ENCODE data around the gene SPAG6.

Gene SPAG6

GRCh38 chr10:22426653-22427052 lies 81.4 kb downstream of the SPAG6 start:
- Histone ChIP-seq H3K27me3 (ENCODE audit: insufficient read depth, low read length) (peaks cover 8% of the 10 kb centered on the region; the same call in 1 of the 2 replicates), H3K4me3 (ENCODE audit: low read length) (no peak overlapping the region), H3K9ac (ENCODE audit: low read depth, low read length) (no peak overlapping the region), H3K4me1 (ENCODE audit: insufficient read depth, low read length) (peaks cover 34% of the 10 kb centered on the region), H3K9me3 (ENCODE audit: insufficient read depth, low read depth, low read length) (no peaks in the 10 kb centered on the region), H3K27ac (ENCODE audit: low read depth, low read length) (no peak overlapping the region), H3K36me3 (ENCODE audit: insufficient read depth, low read length) (no peaks in the 10 kb centered on the region)
- 92% methylated on average over 5 of the region's 5 CpGs for WGBS

GRCh38 chr10:22427101-22427500 lies 81.8 kb downstream of the SPAG6 start:
- Histone ChIP-seq H3K27me3 (ENCODE audit: insufficient read depth, low read length) (peaks cover 8% of the 10 kb centered on the region; the same call in 1 of the 2 replicates), H3K9ac (ENCODE audit: low read depth, low read length) (no peak overlapping the region), H3K27ac (ENCODE audit: low read depth, low read length) (no peak overlapping the region), H3K9me3 (ENCODE audit: insufficient read depth, low read depth, low read length) (no peaks in the 10 kb centered on the region), H3K4me3 (ENCODE audit: low read length) (no peak overlapping the region), H3K4me1 (ENCODE audit: insufficient read depth, low read length) (peaks cover 34% of the 10 kb centered on the region), H3K36me3 (ENCODE audit: insufficient read depth, low read length) (no peaks in the 10 kb centered on the region)
- 33% methylated on average over 2 of the region's 3 CpGs for WGBS

- no peak overlapping the region for H3K9ac ChIP-seq (ENCODE audit: low read depth, low read length)
These were observed 82.7 kb downstream of the SPAG6 start for GRCh38 chr10:22427890-22428571.

GRCh38 chr10:22429146-22429545 lies 83.8 kb downstream of the SPAG6 start:
- H3K27me3 ChIP-seq (ENCODE audit: insufficient read depth, low read length) = peaks cover 8% of the 10 kb centered on the region; the same call in 1 of the 2 replicates
- no peak overlapping the region for H3K4me3 ChIP-seq (ENCODE audit: low read length)
- no peak overlapping the region for H3K27ac ChIP-seq (ENCODE audit: low read depth, low read length)
- no peaks in the 10 kb centered on the region for H3K9me3 ChIP-seq (ENCODE audit: insufficient read depth, low read depth, low read length)
- no peak overlapping the region for H3K9ac ChIP-seq (ENCODE audit: low read depth, low read length)
- peaks cover 39% of the 10 kb centered on the region for H3K4me1 ChIP-seq (ENCODE audit: insufficient read depth, low read length)
- WGBS = 76% methylated on average over 2 of the region's 3 CpGs
- H3K36me3 ChIP-seq (ENCODE audit: insufficient read depth, low read length) = no peaks in the 10 kb centered on the region

More at GRCh38 chr10:22427890-22428571, 82.7 kb downstream of the SPAG6 start:
- 37% methylated on average over 6 of the region's 6 CpGs for WGBS
- Histone ChIP-seq H3K4me1 (ENCODE audit: insufficient read depth, low read length) (peaks cover 34% of the 10 kb centered on the region), H3K9me3 (ENCODE audit: insufficient read depth, low read depth, low read length) (no peaks in the 10 kb centered on the region), H3K27me3 (ENCODE audit: insufficient read depth, low read length) (peaks cover 8% of the 10 kb centered on the region; the same call in 1 of the 2 replicates), H3K27ac (ENCODE audit: low read depth, low read length) (no peak overlapping the region), H3K36me3 (ENCODE audit: insufficient read depth, low read length) (no peaks in the 10 kb centered on the region), H3K4me3 (ENCODE audit: low read length) (no peak overlapping the region)

GRCh38 chr10:22429981-22430421 lies 84.7 kb downstream of the SPAG6 start:
- 63% methylated on average over 7 of the region's 8 CpGs for WGBS

GRCh38 chr10:22433875-22434274 lies 88.6 kb downstream of the SPAG6 start:
- no peak overlapping the region for H3K4me3 ChIP-seq (ENCODE audit: low read length)
- no peaks in the 10 kb centered on the region for H3K9me3 ChIP-seq (ENCODE audit: insufficient read depth, low read depth, low read length)
- 62% methylated on average over 2 of the region's 2 CpGs for WGBS
- no peak overlapping the region for H3K27ac ChIP-seq (ENCODE audit: low read depth, low read length)
- H3K4me1 ChIP-seq (ENCODE audit: insufficient read depth, low read length) = peaks cover 30% of the 10 kb centered on the region
- H3K27me3 ChIP-seq (ENCODE audit: insufficient read depth, low read length) = peaks cover 52% of the 10 kb centered on the region
- no peaks in the 10 kb centered on the region for H3K36me3 ChIP-seq (ENCODE audit: insufficient read depth, low read length)
- no peak overlapping the region for H3K9ac ChIP-seq (ENCODE audit: low read depth, low read length)

More at GRCh38 chr10:22429981-22430421, 84.7 kb downstream of the SPAG6 start:
- H3K9ac ChIP-seq (ENCODE audit: low read depth, low read length) = no peak overlapping the region
- no peaks in the 10 kb centered on the region for H3K9me3 ChIP-seq (ENCODE audit: insufficient read depth, low read depth, low read length)
- H3K4me1 ChIP-seq (ENCODE audit: insufficient read depth, low read length) = peaks cover 42% of the 10 kb centered on the region
- H3K27ac ChIP-seq (ENCODE audit: low read depth, low read length) = no peak overlapping the region
- no peaks in the 10 kb centered on the region for H3K36me3 ChIP-seq (ENCODE audit: insufficient read depth, low read length)
- H3K4me3 ChIP-seq (ENCODE audit: low read length) = no peak overlapping the region
- H3K27me3 ChIP-seq (ENCODE audit: insufficient read depth, low read length) = peaks cover 13% of the 10 kb centered on the region

GRCh38 chr10:22434521-22434920 lies 89.2 kb downstream of the SPAG6 start:
- Histone ChIP-seq H3K9me3 (ENCODE audit: insufficient read depth, low read depth, low read length) (no peaks in the 10 kb centered on the region), H3K36me3 (ENCODE audit: insufficient read depth, low read length) (no peaks in the 10 kb centered on the region), H3K27ac (ENCODE audit: low read depth, low read length) (no peak overlapping the region), H3K27me3 (ENCODE audit: insufficient read depth, low read length) (peaks cover 59% of the 10 kb centered on the region), H3K4me1 (ENCODE audit: insufficient read depth, low read length) (peaks cover 24% of the 10 kb centered on the region), H3K4me3 (ENCODE audit: low read length) (no peak overlapping the region), H3K9ac (ENCODE audit: low read depth, low read length) (no peak overlapping the region)
- 100% methylated on average over 1 of the region's 2 CpGs for WGBS

GRCh38 chr10:22435650-22436049 lies 90.4 kb downstream of the SPAG6 start:
- 95% methylated on average over 10 of the region's 10 CpGs for WGBS
- H3K4me1 ChIP-seq (ENCODE audit: insufficient read depth, low read length) = peaks cover 21% of the 10 kb centered on the region

GRCh38 chr10:22436526-22436892 lies 91.2 kb downstream of the SPAG6 start:
- Histone ChIP-seq H3K27ac (ENCODE audit: low read depth, low read length) (no peak overlapping the region), H3K36me3 (ENCODE audit: insufficient read depth, low read length) (no peaks in the 10 kb centered on the region), H3K9ac (ENCODE audit: low read depth, low read length) (peak overlapping the region; percentile 85; the same call in 1 of the 2 replicates), H3K9me3 (ENCODE audit: insufficient read depth, low read depth, low read length) (no peaks in the 10 kb centered on the region), H3K4me3 (ENCODE audit: low read length) (peak overlapping the region; percentile 65), H3K27me3 (ENCODE audit: insufficient read depth, low read length) (peaks cover 71% of the 10 kb centered on the region), H3K4me1 (ENCODE audit: insufficient read depth, low read length) (peaks cover 21% of the 10 kb centered on the region)
- WGBS = 41% methylated on average over 35 of the region's 35 CpGs

More at GRCh38 chr10:22435650-22436049, 90.4 kb downstream of the SPAG6 start:
- Histone ChIP-seq H3K9me3 (ENCODE audit: insufficient read depth, low read depth, low read length) (no peaks in the 10 kb centered on the region), H3K4me3 (ENCODE audit: low read length) (no peak overlapping the region), H3K27me3 (ENCODE audit: insufficient read depth, low read length) (peaks cover 63% of the 10 kb centered on the region), H3K27ac (ENCODE audit: low read depth, low read length) (no peak overlapping the region), H3K9ac (ENCODE audit: low read depth, low read length) (no peak overlapping the region), H3K36me3 (ENCODE audit: insufficient read depth, low read length) (no peaks in the 10 kb centered on the region)

GRCh38 chr10:22436893-22437619 lies 91.8 kb downstream of the SPAG6 start:
- Histone ChIP-seq H3K27ac (ENCODE audit: low read depth, low read length) (peak overlapping the region; percentile 45), H3K36me3 (ENCODE audit: insufficient read depth, low read length) (no peaks in the 10 kb centered on the region), H3K9ac (ENCODE audit: low read depth, low read length) (peak overlapping the region; percentile 85), H3K9me3 (ENCODE audit: insufficient read depth, low read depth, low read length) (no peaks in the 10 kb centered on the region), H3K27me3 (ENCODE audit: insufficient read depth, low read length) (peaks cover 76% of the 10 kb centered on the region), H3K4me1 (ENCODE audit: insufficient read depth, low read length) (peaks cover 21% of the 10 kb centered on the region), H3K4me3 (ENCODE audit: low read length) (peak overlapping the region; percentile 65)
- under 1% methylated on average over 85 of the region's 85 CpGs for WGBS
